ENCODE data around the gene KRTAP1-4. TPM values are rescaled to one million over a fixed set of nuclear protein-coding genes. Genes with fewer than 3 reads are reported as not detected.
"Not testable (repeated sequence)": the region's sequence is repeated elsewhere in the genome, so short reads cannot be mapped to it uniquely, and the experiment has no call there.

Gene KRTAP1-4
- total RNA-seq, 1 donor from 2014 or later: not detected

DNA sequence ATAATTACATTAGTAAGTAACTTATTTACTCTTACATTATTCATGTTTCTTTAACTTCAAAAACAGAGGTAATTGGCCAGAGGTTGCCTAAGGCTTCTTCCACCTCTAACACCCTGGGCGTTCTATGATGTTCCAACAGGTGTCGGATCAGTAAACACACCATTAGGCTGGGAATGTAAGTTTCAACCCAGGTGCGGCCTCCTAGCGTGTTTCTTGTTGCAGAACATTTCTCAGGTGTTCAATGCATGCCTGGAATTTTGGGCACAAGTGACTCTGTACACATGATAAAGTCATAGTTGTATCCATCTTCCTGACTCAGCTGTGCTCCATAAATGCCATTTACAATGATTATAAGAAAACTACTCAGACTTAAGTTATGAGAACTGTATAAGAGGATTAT is 24.0 kb upstream of the KRTAP1-4 start:
- ATAC-seq (ENCODE audit: poor library complexity) (no peak), DNase-seq (no peak)
- intact Hi-C loops (cut with DNase I): no loop called here

DNA sequence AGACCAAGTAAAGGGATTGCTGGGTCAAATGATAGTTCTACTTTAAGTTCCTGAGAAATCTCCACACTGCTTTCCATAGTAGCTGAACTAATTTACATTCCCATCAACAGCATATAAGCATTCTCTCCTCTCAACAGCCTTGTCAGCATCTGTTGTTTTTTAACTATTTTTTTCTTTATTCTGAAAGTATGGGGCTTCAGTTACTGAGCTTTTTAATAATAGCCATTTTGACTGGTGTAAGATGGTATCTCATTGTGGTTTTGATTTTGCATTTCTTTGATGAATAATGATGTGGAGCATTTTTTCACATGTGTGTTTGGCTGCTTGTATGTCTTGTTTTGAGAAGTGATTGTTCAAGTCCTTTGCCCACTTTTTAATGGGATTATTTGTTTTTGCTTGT is 22.6 kb upstream of the KRTAP1-4 start:
- no peak for DNase-seq
- intact Hi-C loops (cut with DNase I): no loop called here
- no peak for ATAC-seq (ENCODE audit: poor library complexity)

DNA sequence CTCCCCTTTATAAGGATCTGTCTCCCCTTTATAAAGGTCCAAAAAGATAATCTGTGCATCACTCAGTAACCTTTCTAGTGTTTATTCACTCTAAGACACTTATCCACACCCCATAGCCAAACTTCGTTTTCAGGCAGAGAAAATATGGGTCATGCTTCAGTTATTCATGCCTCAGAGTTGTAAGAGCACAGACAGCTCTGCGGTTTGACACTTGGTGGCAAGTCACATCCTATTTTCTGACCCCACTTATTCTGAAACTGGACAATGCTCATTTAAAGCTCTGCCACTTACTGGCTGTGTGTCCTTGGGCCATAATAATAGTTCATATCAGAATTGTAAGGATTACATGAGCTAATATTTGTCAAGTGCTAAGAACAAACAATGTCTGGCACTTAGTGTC is 19.1 kb upstream of the KRTAP1-4 start:
- ATAC-seq (ENCODE audit: poor library complexity): no peak
- intact Hi-C loops (cut with DNase I): no loop called here
- no peak for DNase-seq

- no peak for DNase-seq
- ATAC-seq (ENCODE audit: poor library complexity): no peak
- intact Hi-C loops (cut with DNase I): no loop called here
These were observed 18.4 kb upstream of the KRTAP1-4 start for GRCh38 chr17:41048441-41048840.

GRCh38 chr17:41046735-41047465 is 16.9 kb upstream of the KRTAP1-4 start, which contains the start of gene KRTAP2-1:
TSS of gene KRTAP2-1 (minus strand) at chr17:41047316. CDS start at chr17:41047267, 49 bp downstream.
- DNase-seq; ATAC-seq (ENCODE audit: poor library complexity); intact Hi-C loops (cut with DNase I): not testable (repeated sequence)

DNA sequence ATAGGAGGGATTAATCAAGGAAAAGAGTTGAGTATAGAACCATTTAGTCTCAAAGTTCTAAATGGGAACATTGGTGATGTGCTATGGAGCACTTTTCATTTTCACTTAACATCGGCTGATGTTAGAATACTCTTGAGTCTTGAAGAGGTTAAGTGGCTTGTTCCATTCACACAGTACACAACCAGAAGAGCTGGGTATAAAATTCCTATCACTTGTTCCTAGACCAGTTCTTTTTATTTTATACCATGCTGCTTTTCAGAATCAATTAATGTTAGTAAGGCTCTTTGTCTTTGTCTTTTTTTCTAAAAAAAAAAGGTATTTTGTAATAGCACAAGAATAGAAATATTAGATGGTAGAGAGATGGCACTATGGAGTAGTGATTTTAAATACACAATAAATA is 13.0 kb upstream of the KRTAP1-4 start:
- ATAC-seq (ENCODE audit: poor library complexity): no peak
- intact Hi-C loops (cut with DNase I): no loop called here

GRCh38 chr17:41040783-41041571 is 11.0 kb upstream of the KRTAP1-4 start, which contains the start of gene KRTAP1-1:
TSS of gene KRTAP1-1 (minus strand) at chr17:41041450. CDS start at chr17:41041397, 53 bp downstream.
- DNase-seq; intact Hi-C loops (cut with DNase I); ATAC-seq (ENCODE audit: poor library complexity): not testable (repeated sequence)

More for the DNA sequence above, 13.0 kb upstream of the KRTAP1-4 start:
- no peak for DNase-seq

DNA sequence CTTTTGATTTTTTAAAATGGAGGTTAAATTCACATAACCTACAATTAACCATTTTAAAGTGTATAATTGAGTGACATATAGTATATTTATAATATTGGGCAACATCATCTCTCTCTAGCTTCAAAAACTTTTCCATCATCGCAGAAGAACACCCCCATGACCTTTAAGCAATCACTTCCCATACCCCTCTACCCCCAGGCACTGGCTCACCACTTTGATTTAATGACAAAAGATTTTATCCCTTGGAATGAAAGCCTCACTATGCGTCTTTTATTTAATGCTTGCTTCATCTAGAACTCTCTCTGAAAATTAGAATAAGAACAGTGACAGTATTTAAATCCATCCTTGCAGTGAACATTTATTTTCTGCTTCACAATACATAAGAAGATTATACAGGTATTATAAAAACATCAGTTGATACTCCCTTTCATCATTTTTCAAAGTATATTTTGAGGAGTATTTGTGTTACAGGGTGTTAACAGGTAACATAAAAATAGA is 7.9 kb upstream of the KRTAP1-4 start:
- intact Hi-C loops (cut with DNase I): no loop called here
- DNase-seq (no peak), ATAC-seq (ENCODE audit: poor library complexity) (no peak)

DNA sequence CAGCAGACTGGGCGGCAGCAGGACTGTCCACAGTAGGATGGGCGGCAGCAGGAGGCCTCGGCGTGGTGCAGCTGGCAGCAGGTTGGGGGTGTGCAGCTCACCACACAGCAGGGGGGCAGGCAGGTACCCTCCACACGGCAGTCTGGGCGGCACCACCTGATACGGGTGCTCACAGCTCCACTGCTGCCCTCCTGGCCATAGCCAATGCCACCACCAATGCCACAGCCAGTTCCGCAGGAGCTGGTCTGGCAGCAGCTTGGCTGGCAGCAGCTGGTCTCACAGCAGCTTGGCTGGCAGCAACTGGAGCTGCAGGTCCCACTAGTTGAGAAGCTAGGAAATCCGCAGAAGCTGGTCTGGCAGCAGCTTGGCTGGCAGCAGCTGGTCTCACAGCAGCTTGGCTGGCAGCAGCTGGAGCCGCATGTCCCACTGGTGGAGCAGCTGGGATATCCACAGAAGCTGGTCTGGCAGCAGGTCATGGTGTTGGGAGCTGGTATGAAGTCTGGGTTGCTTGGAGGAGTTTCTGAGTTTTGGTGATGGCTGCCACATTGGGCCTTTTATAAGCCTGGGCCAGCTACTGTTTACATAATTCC is 4.4 kb upstream of the KRTAP1-4 start, which contains the start of gene KRTAP1-3:
TSS of gene KRTAP1-3 (minus strand) at position 529 of the 590 bp plus-strand sequence. CDS start at position 476, 53 bp downstream.
- ATAC-seq (ENCODE audit: poor library complexity); intact Hi-C loops (cut with DNase I); DNase-seq: not testable (repeated sequence)

DNA sequence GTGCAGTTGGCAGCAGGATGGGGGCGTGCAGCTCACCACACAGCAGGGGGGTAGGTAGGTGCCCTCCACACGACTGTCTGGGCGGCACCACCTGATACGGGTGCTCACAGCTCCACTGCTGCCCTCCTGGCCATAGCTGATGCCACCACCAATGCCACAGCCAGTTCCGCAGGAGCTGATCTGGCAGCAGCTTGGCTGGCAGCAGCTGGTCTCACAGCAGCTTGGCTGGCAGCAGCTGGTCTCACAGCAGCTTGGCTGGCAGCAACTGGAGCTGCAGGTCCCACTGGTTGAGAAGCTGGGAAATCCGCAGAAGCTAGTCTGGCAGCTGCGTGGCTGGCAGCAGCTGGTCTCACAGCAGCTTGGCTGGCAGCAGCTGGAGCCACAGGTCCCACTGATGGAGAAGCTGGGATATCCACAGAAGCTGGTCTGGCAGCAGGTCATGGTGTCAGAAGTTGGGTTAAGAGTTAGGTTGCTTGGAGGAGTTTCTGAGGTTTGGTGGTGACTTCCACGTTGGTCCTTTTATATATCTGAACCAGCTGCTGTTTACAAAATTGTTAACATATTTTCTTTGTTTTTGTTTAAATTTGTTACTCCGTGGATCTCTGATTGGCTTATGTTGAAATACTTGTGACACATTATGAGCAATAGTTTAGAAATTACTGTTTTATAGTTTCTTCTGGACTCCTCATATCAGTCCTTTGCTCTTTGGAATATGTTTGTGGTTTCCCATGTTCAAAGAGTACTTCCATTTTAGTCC is 3.1 kb downstream of the KRTAP1-4 start, which contains the start of gene KRTAP1-5:
TSS of gene KRTAP1-5 (minus strand) at position 494 of the 757 bp plus-strand sequence. CDS start at position 441, 53 bp downstream.
- DNase-seq (no peak), ATAC-seq (ENCODE audit: poor library complexity) (no peak)
- intact Hi-C loops (cut with DNase I): no loop called here

DNA sequence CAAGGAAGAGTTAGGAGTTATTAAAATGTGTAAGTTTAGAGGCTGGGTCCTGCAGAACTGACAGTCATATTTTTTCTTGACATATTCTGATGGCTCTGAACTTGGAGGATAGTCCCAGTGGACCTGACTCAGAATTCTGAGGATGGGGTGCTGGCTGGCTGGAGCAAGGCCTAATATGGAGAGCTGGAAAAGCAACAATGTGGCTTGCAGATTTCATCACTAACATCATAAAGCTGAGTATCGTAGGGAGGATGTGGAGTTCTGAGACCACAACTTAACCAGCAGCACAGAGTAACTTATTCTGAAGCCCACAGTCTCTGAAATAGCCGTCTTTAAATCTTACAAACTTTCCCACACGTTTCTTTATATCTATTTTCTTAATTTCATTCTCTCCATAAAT is 5.3 kb downstream of the KRTAP1-4 start:
- no peak for DNase-seq
- intact Hi-C loops (cut with DNase I): no loop called here

GRCh38 chr17:41020336-41020735 is 9.7 kb downstream of the KRTAP1-4 start:
- intact Hi-C loops (cut with DNase I): no loop called here
- DNase-seq (no peak), ATAC-seq (ENCODE audit: poor library complexity) (no peak)

More for the DNA sequence above, 5.3 kb downstream of the KRTAP1-4 start:
- ATAC-seq (ENCODE audit: poor library complexity): no peak

DNA sequence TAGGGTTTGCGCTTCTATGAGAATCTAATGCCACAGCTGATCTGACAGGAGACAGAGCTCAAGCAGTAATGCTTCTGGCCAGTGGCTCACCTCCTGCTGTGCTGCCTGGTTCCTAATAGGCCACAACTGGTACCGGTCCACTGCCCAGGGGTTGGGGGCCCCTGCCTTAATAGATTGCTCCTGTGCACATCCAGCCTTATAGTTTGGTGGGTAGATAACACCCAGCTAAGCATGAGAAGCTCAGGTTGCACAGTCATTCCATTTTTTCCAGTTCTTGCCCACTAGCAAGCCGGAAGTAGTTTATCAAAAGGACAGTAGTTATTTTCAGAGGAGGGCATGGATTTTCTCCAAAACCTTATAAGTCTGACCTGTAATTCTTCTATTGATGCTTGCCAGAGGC is 10.6 kb downstream of the KRTAP1-4 start:
- intact Hi-C loops (cut with DNase I): no loop called here
- no peak for ATAC-seq (ENCODE audit: poor library complexity)
- DNase-seq: no peak

GRCh38 chr17:41018541-41018940 is 11.5 kb downstream of the KRTAP1-4 start:
- ATAC-seq (ENCODE audit: poor library complexity): no peak
- intact Hi-C loops (cut with DNase I): no loop called here
- no peak for DNase-seq

DNA sequence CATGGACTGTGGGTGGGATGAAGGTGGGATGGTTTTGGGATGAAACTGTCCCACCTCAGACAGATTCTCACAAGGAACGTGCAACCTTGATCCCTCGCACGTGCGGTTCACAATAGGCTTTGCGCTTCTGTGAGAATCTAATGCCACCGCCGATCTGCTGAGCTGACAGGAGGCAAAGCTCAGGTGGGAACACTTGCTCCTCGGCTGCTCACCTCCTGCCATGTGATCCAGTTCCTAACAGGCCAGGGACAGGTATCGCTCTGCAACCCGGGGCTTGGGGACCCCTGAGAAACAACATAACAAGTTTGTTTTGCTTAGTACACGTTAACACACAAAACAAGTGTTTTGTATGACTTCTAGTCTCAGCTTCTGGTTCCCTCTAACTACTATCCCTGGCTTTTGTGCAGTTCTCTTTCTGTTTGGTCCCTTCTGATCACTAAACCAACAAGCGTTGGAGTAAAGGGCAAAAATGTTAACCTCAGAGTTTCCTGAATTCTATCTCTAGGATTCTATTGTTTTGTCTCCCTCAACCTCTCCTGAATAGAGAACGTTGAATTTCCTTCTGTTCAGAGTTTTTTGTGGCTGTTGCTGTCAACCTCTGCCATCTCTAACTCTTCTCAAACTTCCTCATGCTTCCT is 13.3 kb downstream of the KRTAP1-4 start:
- intact Hi-C loops (cut with DNase I): no loop called here
- DNase-seq: no peak
- no peak for ATAC-seq (ENCODE audit: poor library complexity)

GRCh38 chr17:41015454-41015853 is 14.5 kb downstream of the KRTAP1-4 start:
- no peak for ATAC-seq (ENCODE audit: poor library complexity)
- intact Hi-C loops (cut with DNase I): no loop called here
- DNase-seq: no peak

- DNase-seq (no peak), ATAC-seq (ENCODE audit: poor library complexity) (peak; percentile 48)
- intact Hi-C loops (cut with DNase I): no loop called here
These were observed 16.4 kb downstream of the KRTAP1-4 start for GRCh38 chr17:41013606-41014005.

GRCh38 chr17:41013181-41013580 is 16.8 kb downstream of the KRTAP1-4 start:
- no peak for ATAC-seq (ENCODE audit: poor library complexity)
- intact Hi-C loops (cut with DNase I): no loop called here
- no peak for DNase-seq

All from Right ventricle myocardium superior (tissue), 1 donor.